ENCODE measurements around the gene FRMPD4. TPM values are rescaled to one million over a fixed set of nuclear protein-coding genes. Genes with fewer than 3 reads are reported as not detected.

The FRMPD4 gene
- total RNA-seq, 1 donor from 2014 or later = 1.7 TPM

- no peaks in the 10 kb centered on the region for H3K36me3 Mint-ChIP-seq (ENCODE audit: unreplicated experiment)
- no peak for DNase-seq (ENCODE audit: extremely low spot score, unreplicated experiment)
- H3K27me3 Mint-ChIP-seq (ENCODE audit: unreplicated experiment) = no peaks in the 10 kb centered on the region
- peaks cover 2% of the 10 kb centered on the region for H3K9me3 Mint-ChIP-seq (ENCODE audit: unreplicated experiment)
- no peak for TF ChIP-seq CTCF (IDR thresholded peaks at IDR 0.05)
- no peak overlapping the region for H3K27ac Mint-ChIP-seq (ENCODE audit: unreplicated experiment)
- H3K4me1 Mint-ChIP-seq (ENCODE audit: unreplicated experiment) = peaks cover 2% of the 10 kb centered on the region
- H3K4me3 Mint-ChIP-seq (ENCODE audit: unreplicated experiment) = no peak overlapping the region
Measured at GRCh38 chrX:12467321-12467720, 329.0 kb downstream of the FRMPD4 start.

GRCh38 chrX:12469296-12469695, 331.0 kb downstream of the FRMPD4 start:
- Mint-ChIP-seq H3K9me3 (ENCODE audit: unreplicated experiment) (peaks cover 5% of the 10 kb centered on the region), H3K36me3 (ENCODE audit: unreplicated experiment) (no peaks in the 10 kb centered on the region), H3K27me3 (ENCODE audit: unreplicated experiment) (no peaks in the 10 kb centered on the region), H3K27ac (ENCODE audit: unreplicated experiment) (no peak overlapping the region), H3K4me1 (ENCODE audit: unreplicated experiment) (peaks cover 2% of the 10 kb centered on the region), H3K4me3 (ENCODE audit: unreplicated experiment) (no peak overlapping the region)
- no peak for DNase-seq (ENCODE audit: extremely low spot score, unreplicated experiment)
- TF ChIP-seq CTCF (IDR thresholded peaks at IDR 0.05) = no peak

GRCh38 chrX:12471061-12471460, 332.8 kb downstream of the FRMPD4 start:
- TF ChIP-seq CTCF (IDR thresholded peaks at IDR 0.05) = no peak
- Mint-ChIP-seq H3K4me1 (ENCODE audit: unreplicated experiment) (peaks cover 2% of the 10 kb centered on the region), H3K27ac (ENCODE audit: unreplicated experiment) (no peak overlapping the region), H3K27me3 (ENCODE audit: unreplicated experiment) (no peaks in the 10 kb centered on the region), H3K36me3 (ENCODE audit: unreplicated experiment) (no peaks in the 10 kb centered on the region), H3K4me3 (ENCODE audit: unreplicated experiment) (no peak overlapping the region), H3K9me3 (ENCODE audit: unreplicated experiment) (peaks cover 5% of the 10 kb centered on the region)
- DNase-seq (ENCODE audit: extremely low spot score, unreplicated experiment) = no peak

- TF ChIP-seq CTCF (IDR thresholded peaks at IDR 0.05) = no peak
- Mint-ChIP-seq H3K4me1 (ENCODE audit: unreplicated experiment) (no peaks in the 10 kb centered on the region), H3K27ac (ENCODE audit: unreplicated experiment) (no peak overlapping the region), H3K36me3 (ENCODE audit: unreplicated experiment) (no peaks in the 10 kb centered on the region), H3K9me3 (ENCODE audit: unreplicated experiment) (peaks cover 17% of the 10 kb centered on the region), H3K4me3 (ENCODE audit: unreplicated experiment) (no peak overlapping the region), H3K27me3 (ENCODE audit: unreplicated experiment) (no peaks in the 10 kb centered on the region)
- no peak for DNase-seq (ENCODE audit: extremely low spot score, unreplicated experiment)
Measured at GRCh38 chrX:12480956-12481355, 342.7 kb downstream of the FRMPD4 start.

GRCh38 chrX:12488220-12488619, 349.9 kb downstream of the FRMPD4 start:
- DNase-seq (ENCODE audit: extremely low spot score, unreplicated experiment) = no peak
- Mint-ChIP-seq H3K4me1 (ENCODE audit: unreplicated experiment) (no peaks in the 10 kb centered on the region), H3K27ac (ENCODE audit: unreplicated experiment) (no peak overlapping the region), H3K27me3 (ENCODE audit: unreplicated experiment) (no peaks in the 10 kb centered on the region), H3K9me3 (ENCODE audit: unreplicated experiment) (peaks cover 4% of the 10 kb centered on the region), H3K36me3 (ENCODE audit: unreplicated experiment) (no peaks in the 10 kb centered on the region), H3K4me3 (ENCODE audit: unreplicated experiment) (no peak overlapping the region)
- TF ChIP-seq CTCF (IDR thresholded peaks at IDR 0.05) = no peak

All from osteocyte (in vitro differentiated cells).